DMS 273 (cell line): Measurements from ENCODE around the gene ZBTB11.
"Not testable (repeated sequence)": the region's sequence is repeated elsewhere in the genome, so short reads cannot be mapped to it uniquely, and the experiment has no call there.

Experiments
- DNase-seq: peaks from one replicate; lab custom pipeline; 2025; ENCODE audit not compliant: unreplicated experiment; lab: John Stamatoyannopoulos, UW

The ZBTB11 gene

DNA sequence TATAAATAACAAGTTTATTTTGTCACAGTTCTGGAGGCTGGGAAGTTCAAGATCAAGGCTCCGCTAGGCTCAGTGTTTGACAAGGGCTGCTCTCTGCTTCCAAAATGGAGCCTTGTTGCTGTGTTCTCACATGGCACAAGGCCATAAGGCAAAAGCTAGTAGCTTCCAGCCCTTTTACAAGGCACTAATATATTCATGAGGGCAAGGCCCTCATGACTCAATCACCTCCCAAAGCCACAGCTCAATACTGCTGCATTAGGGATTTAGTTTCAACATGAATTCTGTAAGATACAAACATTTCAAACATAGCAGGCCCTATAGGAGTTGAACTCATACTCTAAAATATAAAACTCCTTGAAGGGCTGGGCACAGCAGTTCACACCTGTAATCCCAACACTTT lies 30.2 kb downstream of the ZBTB11 start:
- DNase-seq: peak; percentile 25

DNA sequence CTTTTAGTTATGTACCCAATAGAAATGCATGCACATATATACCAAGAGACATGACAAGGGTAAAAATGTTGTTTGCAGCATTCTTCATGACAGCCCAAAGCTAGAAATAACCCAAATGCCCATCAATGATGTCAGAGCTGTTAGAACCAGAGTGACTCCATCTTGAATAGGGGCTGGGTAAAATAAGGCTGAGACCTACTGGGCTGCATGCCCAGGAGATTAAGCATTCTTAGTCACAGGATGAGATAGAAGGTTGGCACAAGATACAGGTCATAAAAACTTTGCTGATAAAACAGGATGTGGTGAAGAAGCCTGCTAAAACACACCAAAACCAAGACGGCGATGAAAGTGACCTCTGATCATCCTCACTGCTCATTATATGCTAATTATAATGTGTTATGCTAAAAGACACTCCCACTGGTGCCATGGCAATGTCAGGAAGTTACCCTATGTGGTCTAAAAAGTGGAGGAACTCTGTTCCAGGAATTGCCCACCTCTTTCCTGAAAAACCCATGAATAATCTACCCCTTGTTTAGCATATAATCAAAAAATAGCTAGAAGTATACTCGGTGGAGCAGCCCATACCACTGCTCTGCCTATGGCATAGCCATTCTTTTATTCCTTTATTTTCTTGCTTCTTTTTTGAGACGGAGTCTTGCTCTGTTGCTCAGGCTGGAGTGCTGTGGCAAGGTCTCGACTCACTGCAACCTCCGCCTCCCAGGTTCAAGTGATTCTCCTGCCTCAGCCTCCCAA lies 32.9 kb downstream of the ZBTB11 start:
- peak; percentile 15 for DNase-seq

GRCh38 chr3:101643009-101643844 lies 33.7 kb downstream of the ZBTB11 start:
- DNase-seq: no peak

DNA sequence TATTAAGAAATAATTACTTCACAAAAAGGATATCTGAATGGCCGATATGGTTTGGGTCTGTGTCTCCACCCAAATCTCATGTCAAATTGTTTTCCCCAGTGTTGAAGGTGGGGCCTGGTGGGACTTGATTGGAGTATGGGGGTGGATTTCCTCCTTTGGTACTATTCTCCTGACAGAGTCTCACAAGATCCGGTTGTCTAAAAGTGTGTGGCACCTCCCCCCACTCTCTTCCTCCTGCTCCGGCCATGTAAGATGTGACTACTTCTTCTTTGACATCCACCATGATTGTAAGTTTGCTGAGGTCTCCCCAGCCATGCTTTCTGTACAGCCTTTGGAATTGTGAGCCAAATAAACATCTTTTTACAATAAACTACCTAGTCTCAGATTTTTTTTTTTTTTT lies 34.5 kb downstream of the ZBTB11 start:
- DNase-seq: no peak

DNA sequence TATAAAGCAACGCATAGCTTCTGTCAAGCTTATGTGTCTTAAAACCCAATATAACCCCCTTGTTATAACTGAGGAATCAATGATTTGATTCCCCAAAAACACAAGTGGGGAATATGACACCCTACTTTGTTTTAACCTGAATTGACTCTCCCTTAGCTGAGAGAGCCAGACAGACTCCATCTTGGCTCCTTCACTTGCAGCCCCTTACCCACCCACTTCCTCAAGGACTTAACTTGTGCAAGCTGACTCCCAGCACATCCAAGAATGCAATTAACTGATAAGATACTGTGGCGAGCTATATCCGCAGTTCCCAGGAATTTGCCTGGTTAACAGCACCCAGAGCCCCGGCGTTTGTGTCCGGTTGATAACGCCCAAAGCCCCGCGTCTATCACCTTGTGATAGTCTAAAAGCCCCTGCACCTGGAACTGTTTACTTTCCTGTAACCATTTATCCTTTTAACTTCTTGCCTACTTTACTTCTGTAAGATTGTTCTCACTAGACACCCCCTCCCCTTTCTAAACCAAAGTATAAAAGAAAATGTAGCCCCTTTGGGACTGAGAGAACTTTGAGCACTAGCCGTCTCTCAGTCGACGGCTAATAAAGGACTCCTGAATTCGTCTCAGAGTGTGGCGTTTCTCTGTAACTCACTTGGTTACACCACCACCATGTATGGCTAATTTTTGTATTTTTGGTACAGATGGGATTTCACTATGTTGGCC lies 35.4 kb downstream of the ZBTB11 start:
- not testable (repeated sequence) for DNase-seq

- no peak for DNase-seq
Observed at GRCh38 chr3:101640256-101640655, 36.7 kb downstream of the ZBTB11 start.

DNA sequence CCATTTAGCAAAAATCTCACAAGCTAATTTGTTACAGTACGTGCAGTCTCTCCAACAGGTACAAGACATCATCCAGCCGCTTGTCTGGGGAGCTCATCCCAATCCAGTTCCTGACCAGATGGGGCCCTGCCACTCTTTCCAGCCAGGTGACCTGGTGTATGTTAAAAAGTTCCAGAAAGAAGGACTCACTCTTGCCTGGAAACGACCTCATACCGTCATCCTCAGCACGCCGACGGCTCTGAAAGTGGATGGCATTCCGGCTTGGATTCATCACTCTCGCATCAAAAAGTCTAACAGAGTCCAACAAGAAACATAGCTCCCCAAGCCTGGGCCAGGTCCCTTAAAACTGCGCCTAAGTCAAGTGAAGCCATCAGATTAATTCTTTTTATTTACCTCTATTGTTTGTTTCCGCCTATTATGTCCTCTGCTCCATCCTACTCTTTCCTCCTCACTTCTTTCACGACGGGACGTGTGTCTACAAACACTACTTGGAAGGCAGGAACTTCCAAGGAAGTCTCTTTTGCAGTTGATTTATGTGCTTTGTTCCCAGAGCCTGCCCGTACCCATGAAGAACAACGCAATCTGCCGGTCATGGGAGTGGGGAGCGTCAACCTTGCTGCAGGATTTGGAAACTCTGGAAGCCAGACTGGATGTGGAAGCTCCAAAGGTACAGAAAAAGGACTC lies 37.5 kb downstream of the ZBTB11 start:
- no peak for DNase-seq

DNA sequence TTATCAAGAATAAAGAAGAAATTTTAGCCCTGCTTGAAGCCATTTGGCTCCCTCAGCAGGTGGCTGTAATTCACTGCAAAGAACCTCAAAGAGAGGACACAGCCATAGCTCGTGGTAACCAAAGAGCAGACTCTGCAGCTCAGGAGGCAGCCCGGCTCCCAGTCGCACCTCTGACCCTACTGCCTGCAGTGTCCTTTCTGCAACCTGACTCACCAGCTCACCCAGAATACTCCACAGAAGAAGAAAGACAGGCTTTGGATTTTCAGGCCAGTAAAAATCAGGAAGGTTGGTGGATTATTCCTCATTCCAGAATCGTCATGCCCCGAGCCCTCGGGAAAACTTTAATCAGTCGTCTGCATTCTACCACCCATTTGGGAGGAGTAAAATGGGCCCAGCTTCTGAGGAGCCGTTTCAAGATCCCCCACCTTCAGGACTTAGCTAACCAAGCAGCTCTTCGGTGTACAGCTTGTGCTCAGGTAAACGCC lies 38.6 kb downstream of the ZBTB11 start:
- DNase-seq: peak; percentile 27

GRCh38 chr3:101637451-101637850 lies 39.5 kb downstream of the ZBTB11 start:
- DNase-seq: no peak

- DNase-seq: peak; percentile 86
Observed at GRCh38 chr3:101635954-101636798, 40.8 kb downstream of the ZBTB11 start.

DNA sequence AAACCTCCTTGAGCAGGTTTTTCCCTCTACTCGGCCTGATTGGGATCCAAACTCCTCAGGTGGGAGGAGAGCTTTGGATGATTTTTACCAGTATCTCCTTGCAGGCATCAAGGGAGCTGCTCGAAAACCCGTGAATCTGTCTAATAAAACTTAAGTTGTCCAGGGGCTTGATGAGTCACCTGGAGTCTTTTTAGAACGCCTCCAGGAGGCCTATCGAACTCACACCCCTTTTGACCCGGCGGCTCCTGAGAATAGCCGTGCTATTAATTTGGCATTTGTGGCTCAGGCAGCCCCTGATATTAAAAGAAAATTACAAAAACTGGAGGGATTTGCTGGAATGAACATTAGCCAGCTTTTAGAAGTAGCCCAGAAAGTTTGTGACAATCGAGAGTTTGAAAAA lies 41.6 kb downstream of the ZBTB11 start:
- DNase-seq: no peak

GRCh38 chr3:101634591-101635196 lies 42.2 kb downstream of the ZBTB11 start:
- DNase-seq: no peak

DNA sequence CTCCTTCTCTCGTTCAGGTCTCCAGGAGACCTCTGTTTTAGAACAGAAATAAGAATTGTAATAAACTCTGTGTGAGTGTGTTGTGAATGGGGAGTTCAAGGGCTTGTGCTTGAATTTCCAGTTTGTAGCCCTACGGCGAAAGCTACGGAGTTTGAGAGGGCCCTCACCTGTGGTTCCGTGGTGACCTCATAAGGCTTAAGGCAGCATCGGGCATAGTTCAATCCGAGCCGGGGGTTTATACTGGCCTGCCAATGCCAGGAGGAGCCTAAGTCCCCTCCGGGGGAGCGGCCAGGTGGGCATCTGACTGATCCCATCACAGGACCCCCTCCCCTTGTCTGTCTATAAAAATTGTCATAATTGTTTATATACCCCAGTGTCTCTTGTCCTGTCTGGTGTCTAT lies 43.7 kb downstream of the ZBTB11 start:
- no peak for DNase-seq

GRCh38 chr3:101632586-101632985 lies 44.3 kb downstream of the ZBTB11 start:
- DNase-seq: no peak

DNA sequence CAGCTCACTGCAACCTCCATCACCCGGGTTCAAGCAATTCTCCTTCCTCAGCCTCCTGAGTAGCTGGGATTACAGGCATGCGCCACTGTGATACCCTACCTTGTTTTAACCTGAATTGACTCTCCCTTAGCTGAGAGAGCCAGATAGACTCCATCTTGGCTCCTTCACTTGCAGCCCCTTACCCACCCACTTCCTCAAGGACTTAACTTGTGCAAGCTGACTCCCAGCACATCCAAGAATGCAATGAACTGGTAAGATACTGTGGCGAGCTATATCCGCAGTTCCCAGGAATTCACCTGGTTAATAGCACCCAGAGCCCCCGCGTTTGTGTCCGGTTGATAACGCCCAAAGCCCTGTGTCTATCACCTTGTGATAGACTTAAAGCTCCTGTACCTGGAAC lies 45.0 kb downstream of the ZBTB11 start:
- DNase-seq: not testable (repeated sequence)

DNA sequence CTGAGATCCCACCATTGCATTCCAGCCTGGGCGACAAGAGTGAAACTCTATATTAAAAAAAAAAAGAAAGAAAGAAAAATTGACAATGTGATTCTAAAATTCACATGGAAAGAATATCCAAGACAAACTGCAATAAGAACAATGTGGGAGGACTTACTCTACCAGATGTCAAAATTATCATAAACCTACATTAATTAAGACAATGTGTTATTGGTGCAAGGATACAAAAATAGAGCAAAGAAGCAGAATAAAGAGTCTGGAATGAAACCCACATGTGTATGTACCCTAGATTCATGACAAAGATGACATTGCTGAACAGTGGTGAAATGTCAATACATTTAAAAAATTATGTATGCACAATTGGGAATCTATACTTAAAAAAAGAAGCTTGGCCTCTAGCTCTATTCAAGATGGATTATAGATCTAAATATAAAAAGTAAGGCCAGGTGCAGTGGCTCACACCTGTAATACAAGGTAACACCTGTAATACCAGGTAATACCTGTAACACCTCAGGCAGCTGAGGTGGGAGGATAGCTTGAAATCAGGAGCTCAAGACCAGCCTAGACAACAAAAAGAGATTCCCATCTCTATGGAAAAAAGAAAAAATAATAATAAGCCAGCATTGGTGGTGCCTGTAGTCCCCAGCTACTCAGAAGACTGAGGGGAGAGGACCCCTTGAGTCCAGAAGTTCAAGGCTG lies 45.7 kb downstream of the ZBTB11 start:
- no peak for DNase-seq

GRCh38 chr3:101629219-101629618 lies 47.7 kb downstream of the ZBTB11 start:
- DNase-seq: no peak

- DNase-seq: no peak
Observed at GRCh38 chr3:101625879-101626278, 51.1 kb downstream of the ZBTB11 start.

DNA sequence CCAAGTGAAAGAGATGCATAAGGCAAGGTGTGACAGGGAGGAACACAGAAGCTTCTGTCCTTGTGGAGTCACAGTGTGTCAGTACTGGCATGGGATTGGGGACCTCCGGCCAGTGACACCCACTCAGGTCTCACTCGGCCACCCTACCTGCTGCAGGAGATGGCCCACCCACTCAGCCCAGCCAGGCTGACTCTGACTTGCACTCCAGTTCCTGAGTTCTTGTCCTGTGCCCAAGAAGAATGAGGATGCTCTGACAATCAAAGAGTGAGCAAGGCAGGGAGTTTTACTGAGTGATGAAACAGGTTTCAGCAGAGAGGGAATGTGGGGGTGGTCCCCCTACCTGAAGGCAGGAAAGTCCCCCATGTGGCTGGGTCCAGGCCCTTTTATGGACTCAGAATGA lies 52.1 kb downstream of the ZBTB11 start:
- DNase-seq: no peak
